ENCODE results near the gene AMFR.

Gene AMFR

DNA sequence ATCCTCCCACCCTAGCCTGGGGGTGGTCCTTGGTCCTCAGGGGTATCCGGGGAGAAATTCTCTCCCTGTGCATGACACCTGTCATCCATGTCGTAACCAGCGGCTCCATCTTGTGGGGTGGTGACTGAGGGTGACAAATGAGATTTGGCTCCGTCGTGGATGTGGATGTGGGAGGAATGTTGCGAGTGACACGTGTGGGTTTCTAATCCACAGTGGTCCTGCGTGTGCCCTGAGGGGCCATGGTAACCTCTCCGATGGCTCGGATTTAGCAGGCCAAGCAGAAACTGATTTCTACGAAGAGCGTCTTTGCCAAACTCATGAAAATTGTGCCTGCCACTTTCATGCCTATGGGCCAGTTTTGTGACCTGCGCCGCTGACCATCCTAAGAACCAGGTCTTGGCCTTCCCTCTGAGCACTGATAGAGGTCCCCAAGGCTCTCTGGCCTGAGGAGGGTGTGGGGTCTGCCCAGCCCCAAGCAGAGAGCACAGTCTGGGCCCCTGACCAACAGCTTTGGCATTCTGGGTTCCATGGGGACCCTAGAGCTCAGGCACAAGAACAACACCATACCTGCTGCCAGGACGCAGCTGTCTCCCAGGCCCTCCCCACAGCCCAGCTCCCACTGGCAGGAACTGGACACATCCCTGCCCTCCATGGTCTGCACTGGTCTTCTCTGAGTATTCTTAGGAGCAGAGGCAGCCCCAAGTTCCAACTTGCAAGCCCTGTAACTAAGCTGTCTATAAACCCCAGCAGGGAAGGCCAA lies 79.0 kb downstream of the AMFR start:
- H3K4me3 ChIP-seq (ENCODE audit: low read depth, low read length) = no peak overlapping the region
- TF ChIP-seq, protein P1, sequence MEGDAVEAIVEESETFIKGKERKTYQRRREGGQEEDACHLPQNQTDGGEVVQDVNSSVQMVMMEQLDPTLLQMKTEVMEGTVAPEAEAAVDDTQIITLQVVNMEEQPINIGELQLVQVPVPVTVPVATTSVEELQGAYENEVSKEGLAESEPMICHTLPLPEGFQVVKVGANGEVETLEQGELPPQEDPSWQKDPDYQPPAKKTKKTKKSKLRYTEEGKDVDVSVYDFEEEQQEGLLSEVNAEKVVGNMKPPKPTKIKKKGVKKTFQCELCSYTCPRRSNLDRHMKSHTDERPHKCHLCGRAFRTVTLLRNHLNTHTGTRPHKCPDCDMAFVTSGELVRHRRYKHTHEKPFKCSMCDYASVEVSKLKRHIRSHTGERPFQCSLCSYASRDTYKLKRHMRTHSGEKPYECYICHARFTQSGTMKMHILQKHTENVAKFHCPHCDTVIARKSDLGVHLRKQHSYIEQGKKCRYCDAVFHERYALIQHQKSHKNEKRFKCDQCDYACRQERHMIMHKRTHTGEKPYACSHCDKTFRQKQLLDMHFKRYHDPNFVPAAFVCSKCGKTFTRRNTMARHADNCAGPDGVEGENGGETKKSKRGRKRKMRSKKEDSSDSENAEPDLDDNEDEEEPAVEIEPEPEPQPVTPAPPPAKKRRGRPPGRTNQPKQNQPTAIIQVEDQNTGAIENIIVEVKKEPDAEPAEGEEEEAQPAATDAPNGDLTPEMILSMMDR (IDR thresholded peaks at IDR 0.05; ENCODE audit: borderline replicate concordance, insufficient read depth, low read depth, low read length) = no peak

DNA sequence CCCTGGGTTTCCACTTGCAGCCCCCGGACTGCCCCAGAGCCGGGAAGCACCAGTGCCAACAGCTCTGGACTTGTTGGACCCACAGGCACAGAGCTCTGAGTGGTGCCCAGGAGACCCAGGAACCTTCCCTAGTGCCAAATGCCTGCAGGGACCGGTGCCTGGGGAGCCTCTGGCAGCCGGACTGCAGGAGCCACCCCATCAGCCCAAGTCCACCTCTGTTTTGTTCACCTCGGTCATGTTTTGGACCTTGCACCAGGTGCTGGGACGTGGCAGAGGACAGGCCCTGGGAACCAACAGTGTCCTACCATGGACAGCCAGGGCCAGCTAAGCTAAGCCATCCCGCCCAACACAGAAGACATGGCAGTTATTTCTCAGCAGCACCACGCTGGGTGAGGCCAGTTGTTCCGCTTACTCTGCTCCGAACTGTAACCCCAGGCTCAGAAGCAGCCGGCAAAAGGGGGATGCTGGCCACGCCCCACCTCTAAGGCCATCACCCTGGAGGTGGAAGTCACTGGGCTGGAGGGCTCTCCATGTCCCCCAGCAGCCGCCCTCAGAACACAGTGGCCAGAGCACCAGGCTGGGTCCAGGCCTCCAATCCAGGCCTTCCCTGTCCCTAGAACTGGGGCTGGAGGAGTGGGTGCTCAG lies 79.8 kb downstream of the AMFR start:
- H3K4me3 ChIP-seq (ENCODE audit: low read depth, low read length) = no peak overlapping the region
- TF ChIP-seq, protein P1 (IDR thresholded peaks at IDR 0.05; ENCODE audit: borderline replicate concordance, insufficient read depth, low read depth, low read length) = no peak

DNA sequence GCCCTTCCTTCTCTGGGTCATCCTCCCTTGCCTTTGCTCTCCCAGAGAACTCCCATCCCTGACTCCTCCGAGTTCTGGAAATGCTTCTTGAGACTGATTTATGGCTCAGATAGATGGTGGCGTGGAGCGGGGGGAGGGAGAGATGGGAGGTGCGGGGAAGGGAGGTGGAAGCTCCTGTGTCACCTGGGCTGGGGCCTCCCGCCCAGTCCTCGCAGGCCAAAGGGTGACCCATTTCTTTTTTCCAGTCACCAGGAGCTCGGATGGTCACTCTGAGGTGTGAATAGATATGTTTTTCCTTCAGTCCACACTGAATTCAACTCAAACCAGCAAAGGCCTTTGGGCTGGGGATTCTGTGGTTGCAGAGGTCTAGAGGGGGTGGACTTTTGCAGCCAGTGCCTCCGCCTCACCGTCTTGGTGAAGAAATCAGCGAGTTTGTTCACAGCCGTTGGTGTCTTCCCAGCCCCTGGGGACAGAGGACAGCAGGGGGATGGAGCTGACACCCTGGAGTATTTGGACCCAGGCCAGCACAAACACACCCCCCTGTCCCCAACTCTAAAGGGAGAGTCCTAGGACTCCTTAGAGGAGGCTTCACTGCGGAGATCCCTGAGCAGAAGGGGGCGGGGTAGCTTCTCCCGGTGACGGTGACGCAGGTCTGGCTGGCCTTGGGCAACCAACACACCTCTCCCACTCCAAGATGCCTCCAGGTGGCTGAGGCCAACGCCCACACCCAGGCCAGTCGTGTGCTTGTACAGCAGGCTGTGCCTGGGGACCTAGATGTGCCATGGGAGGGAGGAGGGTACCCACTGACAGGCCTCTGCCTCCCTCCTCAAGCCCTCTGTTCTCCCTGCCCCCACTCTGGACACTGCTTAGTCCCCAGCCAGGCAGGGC lies 80.6 kb downstream of the AMFR start:
- TF ChIP-seq, protein P1 (IDR thresholded peaks at IDR 0.05; ENCODE audit: borderline replicate concordance, insufficient read depth, low read depth, low read length) = no peak
- no peak overlapping the region for H3K4me3 ChIP-seq (ENCODE audit: low read depth, low read length)

DNA sequence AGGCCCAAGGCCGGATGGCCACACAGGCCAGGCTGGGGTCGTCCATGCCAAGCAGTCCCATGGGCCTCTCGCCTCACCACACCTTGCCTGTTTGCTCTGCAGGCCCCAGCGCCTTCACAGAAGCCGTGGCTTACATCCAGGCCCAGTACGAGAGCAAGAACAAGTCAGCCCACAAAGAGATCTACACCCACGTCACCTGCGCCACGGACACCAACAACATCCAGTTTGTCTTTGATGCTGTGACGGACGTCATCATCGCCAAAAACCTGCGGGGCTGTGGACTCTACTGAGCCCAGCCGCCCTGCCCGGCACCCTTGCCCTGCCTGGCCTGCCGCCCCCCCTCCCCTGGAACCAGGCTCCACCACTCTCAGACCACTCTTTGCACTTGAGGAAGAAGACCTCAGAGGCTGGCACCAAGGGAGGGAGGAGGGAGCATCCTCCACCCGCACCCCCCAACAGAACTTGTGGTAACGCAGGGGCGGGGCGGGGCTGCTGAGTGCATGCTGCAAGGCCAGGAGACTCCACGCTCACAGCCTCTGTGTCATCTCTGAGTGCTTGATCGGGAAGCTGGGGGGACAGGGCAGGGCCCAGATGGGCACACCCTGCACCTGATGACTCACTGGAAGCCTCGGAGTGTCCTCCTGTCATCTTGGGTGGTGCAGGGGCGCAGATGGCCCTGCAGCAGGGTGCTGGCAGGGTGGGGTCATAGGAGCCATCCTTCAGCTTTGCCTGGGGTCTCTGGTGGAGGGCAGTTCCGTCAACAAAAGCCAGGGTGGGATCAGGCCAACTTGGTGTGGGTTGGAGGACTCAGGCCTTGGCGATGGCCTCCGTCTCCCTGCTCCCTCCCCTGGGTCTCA lies 81.5 kb downstream of the AMFR start:
- no peak overlapping the region for H3K4me3 ChIP-seq (ENCODE audit: low read depth, low read length)

DNA sequence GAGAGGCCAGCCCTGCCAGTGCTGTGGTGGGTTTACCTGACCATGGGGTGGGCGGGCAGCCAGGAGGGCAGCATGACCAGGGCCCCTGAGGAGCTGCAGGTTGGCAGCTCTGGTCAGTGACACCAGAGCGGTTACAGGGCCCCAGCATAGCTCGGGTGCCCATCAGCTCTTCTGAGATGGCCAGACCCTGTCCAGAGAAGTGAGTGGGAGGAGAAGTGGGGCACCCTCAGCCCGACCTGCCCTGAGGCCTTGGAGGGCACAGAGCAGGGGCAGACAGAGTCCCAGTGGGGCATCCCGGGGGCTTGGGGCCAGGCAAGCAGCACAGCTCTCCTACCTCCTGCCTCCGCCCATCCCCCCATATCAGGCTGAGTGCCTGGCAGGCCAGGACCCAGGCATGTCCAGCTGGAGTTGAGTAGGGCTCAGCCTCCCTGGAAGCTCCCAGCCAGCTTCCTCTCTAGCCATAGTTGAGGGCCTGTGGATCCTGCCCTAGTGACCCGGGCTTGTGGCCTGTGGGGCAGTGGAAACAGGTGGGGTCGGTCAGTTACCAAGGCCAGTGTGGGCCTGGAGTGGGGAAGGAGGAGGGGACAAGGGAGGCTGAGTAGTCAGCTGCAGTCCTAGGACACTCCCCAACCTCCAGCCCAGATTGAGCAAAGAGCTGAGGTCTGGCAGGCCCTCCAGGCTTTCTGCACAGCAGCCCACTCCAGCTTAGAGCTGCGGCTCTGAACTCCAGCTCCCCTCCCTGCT lies 83.5 kb downstream of the AMFR start:
- no peak overlapping the region for H3K4me3 ChIP-seq (ENCODE audit: low read depth, low read length)
- TF ChIP-seq, protein P1 (IDR thresholded peaks at IDR 0.05; ENCODE audit: borderline replicate concordance, insufficient read depth, low read depth, low read length) = no peak

More for the DNA sequence above, 81.5 kb downstream of the AMFR start:
- TF ChIP-seq, protein P1 (IDR thresholded peaks at IDR 0.05; ENCODE audit: borderline replicate concordance, insufficient read depth, low read depth, low read length) = no peak

DNA sequence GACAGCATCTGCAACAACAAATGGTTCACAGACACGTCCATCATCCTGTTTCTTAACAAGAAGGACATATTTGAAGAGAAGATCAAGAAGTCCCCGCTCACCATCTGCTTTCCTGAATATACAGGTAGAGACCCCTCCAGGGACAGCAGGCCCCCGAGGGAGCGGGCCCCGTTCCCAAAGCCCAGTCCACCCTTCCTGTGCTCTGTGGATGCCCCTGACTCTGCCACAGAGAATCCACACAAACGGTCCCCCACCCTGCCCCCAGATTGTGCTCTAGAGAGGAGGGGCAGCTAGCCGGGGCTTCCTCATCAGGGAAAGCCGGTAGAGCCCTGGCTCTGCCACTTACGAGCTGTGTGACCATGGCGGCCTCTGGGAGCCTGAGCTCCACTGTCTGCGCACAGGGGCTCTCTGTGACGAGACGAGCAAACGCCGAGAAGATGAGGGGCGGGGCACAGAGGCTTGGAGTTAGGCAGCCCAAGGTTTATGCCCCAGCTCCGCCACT lies 84.4 kb downstream of the AMFR start:
- TF ChIP-seq, protein P1 (IDR thresholded peaks at IDR 0.05; ENCODE audit: borderline replicate concordance, insufficient read depth, low read depth, low read length) = no peak

More for the DNA sequence above, 84.4 kb downstream of the AMFR start:
- H3K4me3 ChIP-seq (ENCODE audit: low read depth, low read length) = no peak overlapping the region

Measured in GM12875 (cell line).